Measurements from ENCODE around the gene CPTP.

The CPTP gene

GRCh38 chr1:1320666-1321448, 3.7 kb upstream of the CPTP start:
- no peak for DNase-seq

GRCh38 chr1:1321477-1321876, 3.1 kb upstream of the CPTP start:
- no peak for DNase-seq

- no peak for DNase-seq
Observed at GRCh38 chr1:1322418-1322817, 2.2 kb upstream of the CPTP start.

- no peak for DNase-seq
Observed at GRCh38 chr1:1322952-1323351, 1.6 kb upstream of the CPTP start.

- DNase-seq, result no peak
Observed at GRCh38 chr1:1324084-1324523, 498 bp upstream of the CPTP start.

GRCh38 chr1:1325288-1326074, 879 bp downstream of the CPTP start:
- DNase-seq, result no peak

GRCh38 chr1:1326075-1326605, 1.5 kb downstream of the CPTP start:
- DNase-seq, result no peak

GRCh38 chr1:1327291-1327690, 2.7 kb downstream of the CPTP start:
- no peak for DNase-seq

- no peak for DNase-seq
Observed at GRCh38 chr1:1328254-1328653, 3.7 kb downstream of the CPTP start.

- no peak for DNase-seq
Observed at GRCh38 chr1:1329304-1330210, 5.0 kb downstream of the CPTP start.

- DNase-seq, result no peak
Observed at GRCh38 chr1:1330366-1331067, 5.9 kb downstream of the CPTP start.

GRCh38 chr1:1331068-1331965, 6.7 kb downstream of the CPTP start, which contains the start of gene TAS1R3:
TSS of gene TAS1R3 (plus strand) at chr1:1331280. CDS start at chr1:1331346, 66 bp downstream.
- DNase-seq, result peak; percentile 11

- no peak for DNase-seq
Observed at GRCh38 chr1:1332031-1332755, 7.6 kb downstream of the CPTP start.

GRCh38 chr1:1332774-1333480, 8.3 kb downstream of the CPTP start:
- DNase-seq, result no peak

GRCh38 chr1:1333551-1334241, 9.1 kb downstream of the CPTP start:
- no peak for DNase-seq

- no peak for DNase-seq
Observed at GRCh38 chr1:1334835-1335234, 10.2 kb downstream of the CPTP start.

- no peak for DNase-seq
Observed at GRCh38 chr1:1335283-1335682, 10.7 kb downstream of the CPTP start.

- no peak for DNase-seq
Observed at GRCh38 chr1:1335792-1336248, 11.2 kb downstream of the CPTP start.

- DNase-seq, result no peak
Observed at GRCh38 chr1:1336446-1336845, 11.8 kb downstream of the CPTP start.

Data from NCI-H345 (cell line).